GM12865 (cell line): ENCODE data around the gene RSPO3.

ENCODE experiments used
- DNase-seq: peaks from one replicate; pipeline ENCODE4 v3.0.0; 2010; ENCODE audit warnings: low read depth
- H3K4me3 ChIP-seq: 2 replicates; pipeline ENCODE4 v1.5.1; 2011; ENCODE audit warnings: mild to moderate bottlenecking, low read depth, low read length, control low read depth
- TF ChIP-seq, protein P1 (sequence below): IDR thresholded peaks from 2 replicates; pipeline ENCODE4 v1.5.1; 2011; ENCODE audit warnings: low read length, control low read depth, low read depth, inconsistent platforms; ENCODE audit not compliant: insufficient read depth; ENCODE audit errors: missing control alignments

Gene RSPO3

GRCh38 chr6:127079681-127080080 lies 38.8 kb upstream of the RSPO3 start:
- TF ChIP-seq, protein P1, sequence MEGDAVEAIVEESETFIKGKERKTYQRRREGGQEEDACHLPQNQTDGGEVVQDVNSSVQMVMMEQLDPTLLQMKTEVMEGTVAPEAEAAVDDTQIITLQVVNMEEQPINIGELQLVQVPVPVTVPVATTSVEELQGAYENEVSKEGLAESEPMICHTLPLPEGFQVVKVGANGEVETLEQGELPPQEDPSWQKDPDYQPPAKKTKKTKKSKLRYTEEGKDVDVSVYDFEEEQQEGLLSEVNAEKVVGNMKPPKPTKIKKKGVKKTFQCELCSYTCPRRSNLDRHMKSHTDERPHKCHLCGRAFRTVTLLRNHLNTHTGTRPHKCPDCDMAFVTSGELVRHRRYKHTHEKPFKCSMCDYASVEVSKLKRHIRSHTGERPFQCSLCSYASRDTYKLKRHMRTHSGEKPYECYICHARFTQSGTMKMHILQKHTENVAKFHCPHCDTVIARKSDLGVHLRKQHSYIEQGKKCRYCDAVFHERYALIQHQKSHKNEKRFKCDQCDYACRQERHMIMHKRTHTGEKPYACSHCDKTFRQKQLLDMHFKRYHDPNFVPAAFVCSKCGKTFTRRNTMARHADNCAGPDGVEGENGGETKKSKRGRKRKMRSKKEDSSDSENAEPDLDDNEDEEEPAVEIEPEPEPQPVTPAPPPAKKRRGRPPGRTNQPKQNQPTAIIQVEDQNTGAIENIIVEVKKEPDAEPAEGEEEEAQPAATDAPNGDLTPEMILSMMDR = no peak
- no peak overlapping the region for H3K4me3 ChIP-seq
- DNase-seq = no peak

- TF ChIP-seq, protein P1 = no peak
- no peak overlapping the region for H3K4me3 ChIP-seq
- DNase-seq = no peak
Measured at GRCh38 chr6:127080081-127080480, 38.4 kb upstream of the RSPO3 start.

- DNase-seq = no peak
- H3K4me3 ChIP-seq = no peak overlapping the region
- TF ChIP-seq, protein P1 = no peak
Measured at GRCh38 chr6:127083231-127083962, 35.1 kb upstream of the RSPO3 start.

GRCh38 chr6:127083963-127084310 lies 34.5 kb upstream of the RSPO3 start:
- TF ChIP-seq, protein P1 = no peak
- DNase-seq = no peak
- H3K4me3 ChIP-seq = no peak overlapping the region

- TF ChIP-seq, protein P1 = no peak
- no peak overlapping the region for H3K4me3 ChIP-seq
- no peak for DNase-seq
Measured at GRCh38 chr6:127085181-127085580, 33.3 kb upstream of the RSPO3 start.

DNA sequence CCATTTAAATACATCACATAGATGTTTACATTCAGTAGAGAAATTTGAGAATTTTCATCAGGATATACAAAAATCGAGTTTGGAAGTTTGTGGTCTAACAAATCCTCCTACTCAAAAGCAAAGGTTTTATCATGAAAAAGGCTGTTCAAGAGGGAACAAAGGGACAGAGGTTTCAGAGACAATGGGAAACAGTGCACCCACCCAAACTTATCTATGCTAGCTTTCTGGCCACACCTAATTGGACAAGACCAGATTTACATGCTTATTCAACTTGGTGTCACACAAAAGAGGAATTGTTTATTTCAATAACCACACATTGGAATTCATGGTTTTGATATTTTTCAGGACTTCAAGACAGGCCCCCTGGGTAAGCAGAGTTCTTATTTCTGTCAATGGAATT lies 28.4 kb upstream of the RSPO3 start:
- no peak for DNase-seq
- TF ChIP-seq, protein P1 = no peak
- no peak overlapping the region for H3K4me3 ChIP-seq

GRCh38 chr6:127092466-127092865 lies 26.0 kb upstream of the RSPO3 start:
- DNase-seq = no peak
- no peak overlapping the region for H3K4me3 ChIP-seq
- TF ChIP-seq, protein P1 = no peak
